SK-N-DZ (cell line): ENCODE data around the gene ABHD4.
"Not testable (repeated sequence)": the region's sequence is repeated elsewhere in the genome, so short reads cannot be mapped to it uniquely, and the experiment has no call there.

ENCODE experiments used
- DNase-seq: peaks from one replicate; pipeline ENCODE4 v3.0.0-alpha.2; 2015; ENCODE audit warnings: low spot score

Gene ABHD4

DNA sequence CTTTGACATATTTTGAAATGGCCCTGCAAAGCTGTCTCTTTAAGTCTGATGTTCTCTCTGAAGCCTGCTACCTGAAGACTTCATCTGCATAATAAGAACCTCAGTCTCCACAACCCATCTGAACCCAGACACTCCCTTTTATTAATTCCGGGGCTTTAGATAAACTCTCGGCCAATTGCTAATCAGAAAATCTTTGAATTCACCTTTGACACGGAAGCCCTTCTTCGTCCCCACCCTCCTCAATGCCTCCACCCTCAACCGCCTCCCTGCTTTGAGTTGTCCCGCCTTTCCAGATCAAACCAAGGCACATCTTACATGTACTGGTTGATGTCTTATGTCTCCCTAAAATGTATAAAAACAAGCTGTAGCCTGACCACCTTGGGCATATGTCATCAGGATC, 28.5 kb downstream of the ABHD4 start:
- no peak for DNase-seq

DNA sequence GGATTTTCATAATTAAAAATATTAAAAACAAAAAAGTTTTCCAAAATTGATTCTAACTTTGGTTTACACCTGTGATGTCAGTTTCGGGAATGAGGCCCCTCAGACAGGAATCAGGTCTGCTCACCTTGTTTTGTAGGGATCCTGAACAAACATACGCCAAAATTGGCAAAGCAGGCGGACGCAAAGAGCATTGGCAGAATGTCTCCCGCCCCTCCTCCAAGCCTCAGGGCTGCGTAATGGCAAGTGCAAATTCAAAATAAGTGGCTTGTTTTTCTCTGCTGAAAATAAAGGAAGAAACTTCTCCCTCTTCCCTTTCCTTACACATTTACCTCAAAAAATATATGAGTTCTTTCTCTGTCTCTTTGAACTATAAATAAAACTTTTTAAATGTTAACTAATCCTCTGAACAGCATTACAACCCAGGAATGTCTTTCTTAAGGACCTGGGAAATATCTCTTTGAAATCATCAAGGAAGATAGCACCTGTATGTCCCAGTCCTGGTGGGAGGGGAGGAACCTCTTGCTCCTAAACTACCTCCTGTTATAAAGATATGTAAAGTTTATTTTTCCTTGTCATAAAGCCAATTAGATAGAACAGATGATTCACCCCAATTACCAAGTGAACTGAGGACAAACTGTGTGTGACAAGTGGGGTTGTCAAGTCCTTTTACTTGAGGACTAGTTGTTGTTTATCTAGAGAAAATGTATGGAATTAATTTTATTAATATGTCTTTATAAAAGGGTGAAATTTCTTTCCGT, 29.6 kb downstream of the ABHD4 start:
- no peak for DNase-seq

DNA sequence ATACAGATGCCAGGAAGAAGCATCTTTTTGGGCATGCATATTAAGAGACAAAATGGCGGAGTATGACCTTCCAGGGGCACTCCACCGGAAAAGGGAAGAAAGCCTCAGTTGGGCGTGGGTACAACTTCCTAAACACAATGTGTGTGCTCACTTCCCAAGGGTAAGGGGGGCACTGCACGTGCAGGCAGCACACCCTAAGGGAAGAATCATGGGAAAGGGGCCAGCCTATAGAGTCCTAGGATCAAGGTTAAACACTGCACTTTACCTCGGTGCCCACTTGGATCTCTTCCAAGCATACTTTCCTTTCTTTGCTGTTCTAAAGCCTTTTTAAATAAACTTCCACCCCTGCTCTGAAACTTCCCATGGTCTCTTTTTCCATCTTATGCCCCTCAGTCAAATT, 31.3 kb downstream of the ABHD4 start:
- no peak for DNase-seq

DNA sequence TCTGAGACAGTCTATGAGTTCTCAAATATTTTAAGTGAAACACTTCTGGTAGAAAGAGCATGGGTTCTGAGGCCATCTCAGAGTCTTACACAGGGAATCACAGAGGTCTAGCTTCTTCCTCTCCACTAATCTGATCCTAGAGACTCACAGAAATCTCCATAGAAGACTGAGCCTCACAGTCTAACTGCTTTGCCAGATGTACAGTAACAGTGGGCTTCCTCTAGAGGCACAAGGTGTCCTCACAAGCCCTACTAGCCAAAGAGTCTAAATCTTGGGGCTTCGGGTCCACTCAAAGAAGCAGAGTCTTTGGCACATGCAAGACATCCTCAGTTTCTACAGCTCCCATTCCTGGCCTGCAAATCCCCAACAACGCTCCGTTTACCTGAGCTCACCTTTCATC, 32.0 kb downstream of the ABHD4 start:
- no peak for DNase-seq

DNA sequence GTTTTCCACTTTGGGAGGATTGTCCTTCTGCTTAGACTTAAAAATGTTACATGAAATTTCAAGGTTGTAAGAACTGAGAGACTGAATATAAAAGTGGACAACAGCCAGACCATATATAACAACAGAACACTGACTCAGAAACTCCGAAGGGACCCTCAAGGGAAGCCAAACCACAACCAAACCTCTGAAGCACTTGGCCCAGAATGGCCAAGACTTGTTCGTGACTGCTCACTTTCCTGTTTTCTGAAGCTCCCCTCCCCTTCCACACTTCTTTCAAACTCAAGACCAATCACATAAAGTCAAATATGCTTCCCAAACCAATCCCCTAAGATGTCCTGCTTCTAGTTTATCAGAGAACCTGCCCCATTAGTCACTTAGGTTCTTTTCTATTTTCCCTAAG, 32.4 kb downstream of the ABHD4 start:
- no peak for DNase-seq

DNA sequence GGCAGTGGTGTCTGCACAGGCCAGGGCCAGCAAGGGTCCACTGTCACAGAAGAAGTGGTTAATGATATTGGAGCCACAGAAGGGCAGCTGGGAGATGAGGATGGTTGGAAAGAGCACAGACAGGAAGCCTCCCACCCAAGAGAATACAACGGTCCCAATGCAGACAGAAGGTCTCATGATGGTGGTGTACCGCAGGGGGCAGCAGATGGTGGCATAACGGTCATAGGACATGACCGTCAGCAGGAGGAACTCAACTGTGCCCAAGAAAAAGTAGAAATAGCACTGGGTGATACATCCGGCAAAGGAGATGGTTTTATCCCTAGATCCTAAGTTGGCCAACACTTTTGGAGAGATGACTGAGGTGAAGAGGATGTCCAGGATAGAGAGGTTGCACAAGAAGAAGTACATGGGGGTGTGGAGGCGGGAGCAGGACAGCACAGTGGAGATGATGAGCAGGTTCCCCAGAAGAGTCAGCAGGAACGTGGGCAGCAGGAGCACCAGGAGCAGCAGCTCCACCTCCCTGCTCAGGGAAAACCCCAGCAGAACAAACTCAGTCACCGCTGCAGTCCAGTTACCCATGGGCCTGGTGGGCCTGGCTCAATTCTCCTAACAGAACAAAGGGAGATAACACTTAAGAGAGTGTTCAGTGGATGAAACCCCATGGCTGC, 36.3 kb downstream of the ABHD4 start:
- no peak for DNase-seq

DNA sequence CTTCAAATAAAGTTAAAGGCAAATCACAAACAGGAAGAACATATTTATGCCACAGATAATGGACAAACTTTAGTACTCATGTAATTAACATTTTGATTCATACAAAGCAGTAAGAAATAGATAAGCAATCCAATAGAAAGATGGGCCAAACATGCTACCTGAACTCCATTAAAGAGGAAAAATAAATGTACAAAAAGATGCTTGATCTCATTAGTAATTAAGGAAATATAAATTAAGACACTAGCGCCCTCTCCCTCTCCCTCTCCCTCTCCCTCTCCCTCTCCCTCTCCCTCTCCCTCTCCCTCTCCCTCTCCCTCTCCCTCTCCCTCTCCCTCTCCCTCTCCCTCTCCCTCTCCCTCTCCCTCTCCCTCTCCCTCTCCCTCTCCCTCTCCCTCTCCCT, 37.9 kb downstream of the ABHD4 start:
- not testable (repeated sequence) for DNase-seq

DNA sequence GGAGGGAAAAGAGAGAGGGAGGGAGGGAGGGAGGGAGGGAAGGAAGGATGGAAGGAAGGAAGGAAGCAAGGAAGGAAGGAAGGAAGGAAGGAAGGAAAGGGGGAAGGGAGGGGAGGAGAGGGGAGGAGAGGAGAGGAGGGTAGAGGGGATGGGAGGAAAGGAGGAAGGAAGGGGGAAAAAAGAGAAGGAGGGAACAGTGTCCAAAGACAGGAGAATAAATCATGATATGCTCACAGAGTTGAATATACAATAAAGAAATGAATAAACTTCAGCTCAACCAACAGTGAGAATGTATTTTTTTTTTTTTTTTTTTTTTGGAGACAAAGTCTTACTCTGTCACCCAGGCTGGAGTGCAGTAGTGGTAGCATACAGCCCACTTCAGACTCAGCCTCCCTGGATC, 42.1 kb downstream of the ABHD4 start:
- no peak for DNase-seq

DNA sequence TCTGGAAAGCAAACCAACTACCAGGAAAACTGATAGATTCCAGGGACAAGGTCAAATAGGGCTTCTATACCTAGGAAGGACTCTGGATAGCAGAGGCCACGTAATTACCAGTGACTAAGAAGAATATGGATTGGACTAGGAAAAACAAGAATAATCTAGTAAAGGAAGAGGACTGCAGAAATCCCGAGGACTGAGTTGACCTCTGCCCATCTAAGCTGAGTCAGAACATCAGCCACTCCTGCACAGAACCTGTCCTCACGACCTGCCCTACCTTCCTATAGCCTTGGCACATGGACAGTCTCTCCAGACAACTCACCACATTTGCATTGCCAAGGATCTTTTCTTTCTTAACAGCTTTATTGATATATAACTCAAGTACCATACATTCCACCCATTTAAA, 43.7 kb downstream of the ABHD4 start:
- DNase-seq: no peak

DNA sequence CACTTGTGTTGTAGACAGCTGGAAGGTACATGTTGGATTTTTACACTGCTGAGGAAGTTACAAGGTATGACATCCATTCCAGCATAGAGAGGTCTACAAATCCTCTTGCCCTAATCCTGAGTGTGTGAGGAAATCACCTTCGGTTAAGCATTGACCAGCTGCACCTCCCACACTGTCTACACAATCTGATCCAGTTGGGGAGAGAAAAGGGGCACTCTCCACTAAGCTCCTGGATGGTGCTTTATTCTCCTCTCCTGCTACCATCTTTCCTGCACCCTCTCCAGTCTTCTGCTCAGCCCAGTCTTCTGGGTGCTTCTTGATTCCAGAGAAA, 46.2 kb downstream of the ABHD4 start, which contains the start of gene OR6J1:
Gene OR6J1 (minus strand): TSS at position 48 of the 331 bp plus-strand sequence. CDS start 9,541 bp downstream, outside the sequence.
- no peak for DNase-seq

DNA sequence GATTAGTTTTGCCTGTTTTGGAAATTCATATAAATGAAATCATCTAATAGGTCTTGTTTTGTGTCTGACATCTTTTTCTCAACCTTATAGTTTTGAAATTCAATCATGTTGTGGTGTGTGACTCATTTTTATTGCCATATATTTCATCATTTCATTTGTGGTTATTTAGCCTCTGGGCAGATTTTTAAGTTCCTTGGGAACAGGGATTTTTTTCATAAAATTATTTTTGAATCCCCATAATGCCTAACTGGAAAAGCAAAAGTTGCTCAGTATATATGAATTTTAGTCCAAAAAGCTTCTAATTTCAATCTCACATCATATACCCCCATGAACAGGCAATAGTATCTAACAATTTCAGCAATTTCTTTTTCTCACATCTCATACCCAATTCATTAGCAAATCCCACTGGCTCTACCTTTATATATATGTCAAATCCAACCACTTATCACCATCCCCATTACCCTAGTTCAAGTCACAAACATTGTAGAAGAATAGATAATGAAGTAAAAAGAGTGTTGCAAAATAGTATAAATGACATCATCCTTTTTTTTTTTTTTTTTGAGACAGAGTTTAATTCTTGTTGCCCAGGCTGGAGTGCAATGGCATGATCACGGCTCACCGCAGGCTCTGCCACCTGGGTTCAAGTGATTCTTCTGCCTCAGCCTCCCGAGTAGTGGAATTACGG, 48.6 kb downstream of the ABHD4 start:
- no peak for DNase-seq

DNA sequence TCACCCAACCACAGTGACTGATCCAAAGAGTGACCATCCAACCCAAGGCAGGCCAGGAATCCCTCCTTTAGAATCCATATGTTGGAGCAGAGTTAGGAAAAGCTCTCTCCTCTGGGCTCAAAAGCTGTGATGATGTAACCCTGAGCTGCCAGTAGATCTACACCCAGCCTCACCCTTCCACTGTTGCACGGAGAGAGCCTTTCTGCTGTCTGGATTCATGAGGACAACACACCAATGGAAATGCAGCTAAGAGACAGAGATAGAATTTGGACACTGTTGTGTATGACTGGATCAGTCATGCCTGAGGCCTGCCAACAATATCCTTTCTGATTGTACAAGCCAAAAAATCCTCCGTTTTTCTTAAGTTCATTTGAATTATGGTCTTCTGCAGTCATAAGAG, 50.4 kb downstream of the ABHD4 start:
- no peak for DNase-seq

DNA sequence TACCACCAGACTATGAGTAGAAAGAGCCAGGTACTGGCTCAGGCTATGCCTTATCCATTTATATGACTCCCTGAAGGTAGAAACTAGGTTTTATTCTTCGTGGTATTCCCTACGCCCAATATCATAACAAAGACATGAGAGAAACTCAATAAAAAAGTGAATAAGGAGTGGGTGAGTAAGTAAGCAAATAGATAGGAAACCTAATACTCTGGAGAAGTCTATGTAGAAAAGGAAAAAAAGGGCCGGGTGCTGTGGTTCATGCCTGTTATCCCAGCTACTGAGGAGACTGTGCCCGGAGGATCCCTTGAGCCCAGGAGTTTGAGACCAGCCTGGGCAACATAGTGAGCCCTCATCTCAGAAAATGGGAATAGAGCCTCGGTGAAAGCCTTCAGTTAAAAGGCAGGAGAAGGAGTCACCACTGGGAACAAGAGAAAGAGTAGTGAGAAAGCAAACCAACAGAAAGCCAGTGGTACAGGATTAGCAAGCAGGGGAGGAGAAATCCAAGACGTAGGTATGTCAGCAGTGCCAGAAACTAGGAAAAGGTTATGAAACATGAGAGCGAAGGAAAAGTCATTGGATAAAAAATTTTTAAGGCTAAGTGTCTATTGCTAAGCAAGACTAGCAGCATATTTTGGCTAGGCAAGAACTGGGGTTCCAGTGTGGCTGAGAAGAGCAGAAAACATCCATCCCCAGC, 52.1 kb downstream of the ABHD4 start:
- no peak for DNase-seq

DNA sequence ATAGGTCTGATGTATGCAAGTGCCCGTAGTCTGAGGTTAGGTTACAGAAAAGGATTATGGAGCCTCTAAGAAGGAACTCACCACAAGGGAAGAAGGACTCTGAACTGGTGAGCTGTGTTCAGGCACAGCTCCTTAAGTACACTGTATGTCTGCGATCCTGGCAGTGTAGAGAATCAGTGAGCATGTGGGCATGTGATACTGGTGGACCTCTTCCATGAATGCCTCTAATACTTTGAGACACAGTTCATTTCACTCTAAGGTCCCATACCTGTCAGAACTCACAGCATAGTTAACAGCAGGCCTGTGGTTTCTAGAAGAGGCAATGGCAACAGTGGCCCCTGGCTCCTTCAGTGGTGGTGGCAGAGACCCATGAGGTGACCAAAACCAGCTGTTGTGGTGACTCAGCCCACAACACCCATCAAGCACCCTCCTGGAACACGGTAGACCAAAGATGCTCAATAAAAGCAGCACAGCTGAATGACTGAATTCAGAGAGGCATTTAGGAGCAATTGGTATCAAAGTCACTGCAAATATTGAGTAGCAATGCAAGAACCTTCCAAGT, 52.9 kb downstream of the ABHD4 start:
- DNase-seq: no peak

DNA sequence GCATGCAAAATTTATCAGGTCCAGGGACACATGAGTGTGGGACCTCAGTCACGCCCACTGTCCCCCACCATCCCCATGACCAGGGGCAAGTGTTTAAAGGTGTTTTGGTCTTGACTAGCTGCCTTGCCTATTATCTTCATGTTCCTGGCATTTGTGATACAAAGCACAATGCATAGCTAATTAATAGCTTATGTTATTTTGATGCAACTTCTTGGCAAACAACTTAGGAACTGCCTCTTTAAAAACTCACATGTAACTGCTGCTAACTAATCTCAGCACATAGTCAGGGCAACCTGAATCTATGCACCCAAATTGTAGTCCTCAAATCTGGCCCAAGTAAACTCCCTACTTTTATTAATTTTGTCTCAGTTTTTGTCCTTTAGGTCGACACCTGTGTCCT, 53.5 kb downstream of the ABHD4 start:
- DNase-seq: no peak

DNA sequence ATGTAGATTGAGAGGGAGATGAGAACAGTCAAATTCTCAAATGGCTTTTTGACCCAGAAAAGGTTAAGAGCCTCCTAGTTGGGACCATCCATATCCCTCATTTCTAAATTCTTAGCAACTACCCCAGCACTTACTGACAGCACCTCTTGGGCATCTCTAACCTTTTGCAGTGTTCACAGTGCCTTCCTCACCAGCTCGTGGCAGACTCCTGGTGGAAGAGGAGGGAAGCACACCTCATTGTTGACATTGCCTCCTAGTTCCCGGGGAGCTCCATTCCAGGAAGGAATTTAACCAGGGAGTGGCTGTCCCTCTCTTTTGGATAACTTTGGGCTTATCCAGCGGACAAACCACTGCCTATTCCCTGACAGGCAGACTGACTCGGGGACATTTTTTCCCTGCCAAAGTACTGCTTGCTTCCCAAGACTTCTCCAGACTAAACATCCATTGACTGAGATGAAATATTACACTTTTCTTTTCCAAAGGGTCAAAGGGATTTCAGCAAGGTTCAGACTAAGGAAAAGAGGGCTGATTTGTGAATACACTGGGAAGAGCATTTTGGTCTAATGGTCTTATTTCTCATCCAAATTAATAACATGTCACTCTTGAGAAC, 55.0 kb downstream of the ABHD4 start:
- DNase-seq: peak; percentile 65

DNA sequence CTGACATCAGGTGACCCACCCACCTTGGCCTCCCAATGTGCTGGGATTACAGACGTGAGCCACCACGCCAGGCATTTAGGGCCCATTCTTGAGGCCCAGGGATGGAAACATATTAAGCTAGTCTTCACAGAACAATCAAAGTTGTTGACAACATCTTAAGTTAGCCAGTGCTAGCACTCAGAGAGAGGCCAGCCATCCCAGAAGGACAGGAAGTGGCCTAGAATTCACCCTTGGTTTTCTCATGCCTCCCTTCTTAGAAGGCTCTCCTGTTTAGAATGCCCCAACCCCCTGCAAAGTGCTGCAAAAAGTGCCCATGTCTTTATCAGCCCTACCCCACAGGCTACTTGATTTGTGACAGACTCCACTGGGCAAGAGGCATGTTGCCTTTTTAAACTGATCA, 58.1 kb downstream of the ABHD4 start:
- DNase-seq: no peak

DNA sequence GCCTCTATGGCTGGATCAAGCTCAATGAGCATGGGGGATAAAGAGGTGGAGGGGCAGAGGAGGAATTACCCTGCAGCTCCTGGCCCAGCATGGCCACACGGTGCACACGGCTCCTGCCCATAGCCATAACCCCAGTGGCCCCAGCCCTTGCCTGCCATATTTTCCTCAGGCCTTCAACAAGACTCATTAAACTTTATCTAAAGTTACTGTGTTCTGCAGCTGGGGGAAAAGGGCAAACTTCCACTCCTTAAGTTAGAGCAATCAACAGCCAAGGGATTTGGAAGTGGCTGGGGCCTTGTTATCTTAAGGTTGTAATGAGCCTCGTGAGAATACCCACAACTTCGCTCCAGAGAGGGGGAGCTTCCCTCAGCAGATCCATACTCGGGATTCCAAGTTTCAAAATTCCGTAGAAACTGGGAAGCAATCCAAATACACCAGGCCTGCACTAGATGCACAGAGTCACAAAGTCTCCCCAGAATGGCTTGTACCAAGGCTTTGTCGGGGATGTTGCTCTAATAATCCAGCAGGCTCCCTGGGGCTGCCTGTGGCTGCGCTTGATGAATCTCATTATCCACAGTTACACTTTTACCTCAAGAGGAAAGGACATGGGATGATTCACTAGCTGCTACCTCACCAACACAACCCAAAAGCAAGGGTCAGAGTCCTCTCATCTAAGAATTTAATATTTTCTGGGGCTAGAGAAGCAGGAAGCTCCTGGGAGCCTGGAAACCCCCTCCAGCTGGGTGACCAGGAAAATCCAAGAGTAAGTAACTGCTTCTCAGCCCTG, 59.0 kb downstream of the ABHD4 start:
- no peak for DNase-seq

DNA sequence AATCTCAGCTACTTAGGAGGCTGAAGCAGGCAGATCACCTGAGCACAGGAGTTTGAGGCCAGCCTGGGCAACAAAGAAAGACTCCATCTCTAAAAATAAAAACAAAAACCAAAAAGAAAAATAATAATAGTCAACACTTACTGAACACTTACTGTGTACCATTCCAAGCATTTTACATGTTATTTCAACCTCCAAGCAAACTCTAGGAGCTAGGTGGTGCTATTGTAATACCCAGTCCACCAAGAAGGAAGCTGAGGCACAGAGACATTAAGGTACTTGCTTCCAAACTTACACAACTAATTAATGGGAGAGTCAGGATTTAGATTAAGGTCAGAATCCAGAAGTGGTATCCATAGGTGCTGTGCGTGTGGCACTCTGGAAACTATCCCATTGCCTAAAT, 59.8 kb downstream of the ABHD4 start:
- DNase-seq: no peak

DNA sequence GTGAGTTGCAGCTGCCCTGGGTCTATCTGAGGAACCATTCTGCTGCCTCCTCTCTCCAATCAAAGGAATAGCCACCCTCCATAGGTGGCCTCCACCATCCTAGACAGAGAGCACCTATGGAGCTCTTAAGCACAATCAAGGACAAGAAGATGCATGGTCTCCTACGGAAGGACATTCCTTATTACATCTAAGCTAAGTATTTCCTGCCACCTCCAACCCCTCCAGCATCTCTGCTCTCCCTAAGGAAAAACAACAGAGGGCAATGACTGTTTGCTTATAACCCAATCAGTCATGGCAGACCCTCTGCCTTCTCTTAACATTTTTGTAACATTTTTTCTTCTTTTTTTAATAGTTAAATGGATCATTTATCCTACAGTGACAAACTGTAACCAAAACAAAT, 60.8 kb downstream of the ABHD4 start:
- DNase-seq: no peak

DNA sequence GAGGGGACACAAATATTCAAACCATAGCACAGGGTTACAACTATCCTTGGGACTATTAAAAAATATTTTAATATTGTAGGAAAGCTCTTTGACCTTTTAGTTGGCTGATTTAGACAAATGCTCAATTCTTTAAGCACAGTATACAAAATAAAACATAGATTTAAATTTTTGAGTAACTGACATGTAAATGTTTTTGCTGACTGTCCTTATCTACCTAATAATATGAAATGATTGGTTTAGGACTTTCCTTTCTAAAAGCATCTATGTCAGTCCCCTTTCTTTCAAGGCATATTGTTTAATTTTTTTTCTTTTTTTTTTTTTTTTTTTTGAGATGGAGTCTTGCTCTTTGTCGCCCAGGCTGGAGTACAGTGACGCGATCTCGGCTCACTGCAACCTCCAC, 62.6 kb downstream of the ABHD4 start:
- no peak for DNase-seq
